Stimulated activated CD4-positive, alpha-beta T cell treated with anti-CD3 and anti-CD28 coated beads, Interleukin-4, amount 100 ng/mL, for 4 hours (primary cell): ENCODE data around the gene KCTD20.
"Not testable (repeated sequence)": the region's sequence is repeated elsewhere in the genome, so short reads cannot be mapped to it uniquely, and the experiment has no call there.

Experiments
- DNase-seq, 2 experiments: peaks; one replicate each; pipeline ENCODE4 v3.0.0-alpha.2; 2020

The KCTD20 gene

DNA sequence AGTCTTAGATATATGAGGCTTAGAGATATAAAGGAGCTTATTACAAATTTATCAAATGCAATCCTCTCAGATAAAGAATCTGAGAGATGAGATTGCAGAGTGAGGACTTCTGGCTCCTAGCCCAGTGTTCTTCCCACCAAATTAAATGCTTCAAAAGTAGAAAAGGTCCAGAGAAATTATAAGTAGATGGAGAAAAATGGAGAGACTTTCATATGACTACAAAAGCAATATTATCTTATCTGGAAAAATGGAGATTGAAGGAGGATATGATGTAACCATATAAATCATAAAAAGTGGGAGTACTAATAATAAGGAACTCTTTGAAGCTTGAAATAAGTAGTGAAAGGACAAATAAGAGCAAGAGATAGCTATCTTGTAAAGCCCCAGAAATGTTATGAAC, 2.8 kb downstream of the KCTD20 start:
- no peak for DNase-seq

GRCh38 chr6:36449173-36449572, 6.4 kb downstream of the KCTD20 start:
- not testable (repeated sequence) for DNase-seq

DNA sequence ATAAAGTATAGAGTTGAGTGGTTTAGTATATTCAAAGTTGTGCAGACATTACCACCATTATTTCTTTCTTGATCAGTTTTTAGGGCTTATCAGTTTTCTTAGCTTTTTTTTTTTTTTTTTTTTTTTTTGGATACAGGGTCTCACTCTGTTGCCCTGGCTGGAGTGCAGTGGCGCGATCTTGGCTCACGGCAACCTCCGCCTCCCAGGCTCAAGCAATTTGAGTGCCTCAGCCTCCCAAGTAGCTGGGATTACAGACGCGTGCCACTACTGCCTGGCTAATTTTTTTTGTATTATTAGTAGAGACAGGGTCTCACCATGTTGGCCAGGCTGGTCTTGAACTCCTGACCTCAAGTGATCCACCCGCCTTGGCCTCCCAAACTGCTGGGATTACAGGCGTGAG, 10.1 kb downstream of the KCTD20 start:
- DNase-seq: not testable (repeated sequence)

DNA sequence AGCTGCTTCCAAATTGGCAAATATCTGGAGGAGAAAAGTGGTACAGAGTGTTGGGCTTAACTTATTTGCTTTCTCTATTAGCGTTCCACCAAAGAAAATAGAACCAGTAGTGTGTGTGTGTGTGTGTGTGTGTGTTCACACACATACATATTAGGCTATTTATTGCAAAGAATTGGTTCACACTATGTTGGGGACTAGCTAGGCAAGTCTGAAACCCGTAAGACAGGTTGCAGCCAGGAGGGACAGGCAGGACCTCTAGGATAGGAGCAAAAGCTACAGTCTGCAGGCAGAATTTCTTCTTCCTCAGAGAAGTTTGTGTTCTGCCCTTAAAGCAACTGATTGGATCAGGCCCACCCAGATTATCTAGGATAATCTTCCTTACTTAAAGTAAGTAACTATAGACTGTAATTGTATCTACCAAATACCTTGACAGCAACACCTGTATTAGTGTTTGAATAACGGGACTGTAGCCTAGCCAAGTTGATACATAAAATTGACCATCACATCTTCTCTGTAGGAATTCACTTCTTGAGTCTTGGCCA, 12.8 kb downstream of the KCTD20 start:
- DNase-seq: no peak

DNA sequence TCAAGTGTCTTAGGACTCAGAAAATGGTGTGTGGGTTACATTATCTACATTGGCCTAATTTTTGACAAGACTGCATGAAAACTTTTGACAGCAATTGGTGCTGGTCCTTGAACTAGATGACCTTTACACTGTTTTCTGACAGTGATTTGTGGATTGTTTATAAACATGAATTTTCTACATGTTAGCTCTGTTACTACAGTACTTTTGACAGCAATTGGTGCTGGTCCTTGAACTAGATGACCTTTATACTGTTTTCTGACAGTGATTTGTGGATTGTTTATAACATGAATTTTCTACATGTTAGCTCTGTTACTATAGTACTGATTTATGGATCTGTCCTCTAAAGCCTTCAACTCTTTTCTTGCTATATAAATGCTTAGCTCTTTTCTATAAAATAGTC, 16.7 kb downstream of the KCTD20 start:
- DNase-seq: no peak

DNA sequence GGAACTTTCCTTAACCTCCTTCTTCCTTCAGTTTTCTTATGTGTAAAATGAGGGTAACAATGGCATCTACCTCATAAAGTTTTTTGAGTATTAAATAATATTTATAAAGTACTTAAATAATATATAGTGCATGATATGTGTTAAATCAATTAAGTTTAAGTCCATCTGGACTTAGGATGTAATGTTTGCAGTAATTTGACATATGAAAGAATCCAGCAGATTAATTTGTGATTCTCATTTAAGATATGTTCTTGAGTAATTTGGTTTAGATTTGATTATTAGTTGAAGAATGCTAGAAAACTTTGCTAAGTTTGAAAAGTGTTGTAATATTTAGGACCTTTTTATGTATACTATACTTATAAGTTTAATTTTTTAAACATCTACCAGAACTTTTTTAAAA, 18.1 kb downstream of the KCTD20 start:
- no peak for DNase-seq

GRCh38 chr6:36461646-36462045, 18.8 kb downstream of the KCTD20 start:
- no peak for DNase-seq

GRCh38 chr6:36463676-36464075, 20.9 kb downstream of the KCTD20 start:
- DNase-seq: no peak

DNA sequence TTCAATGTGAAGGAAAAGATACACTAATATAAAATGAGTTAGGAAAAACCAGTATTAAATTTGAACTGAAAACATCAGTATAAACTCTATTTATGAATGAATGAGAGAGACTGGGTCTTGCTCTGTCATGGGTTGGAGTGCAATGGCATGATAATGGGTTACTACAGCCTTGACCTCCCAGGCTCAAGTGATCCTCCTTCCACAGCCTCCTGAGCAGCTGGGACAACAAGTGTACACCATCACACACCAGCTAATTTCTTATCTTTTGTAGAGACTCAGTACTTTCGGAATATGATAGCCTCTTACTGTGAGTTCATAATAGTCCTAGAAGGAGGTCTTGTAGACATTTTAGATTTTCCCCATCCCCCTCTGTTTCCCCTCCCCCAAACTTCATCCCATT, 21.4 kb downstream of the KCTD20 start:
- no peak for DNase-seq

GRCh38 chr6:36467625-36468024, 24.8 kb downstream of the KCTD20 start:
- DNase-seq: no peak

- no peak for DNase-seq
Measured at GRCh38 chr6:36469148-36469661, 26.4 kb downstream of the KCTD20 start.

DNA sequence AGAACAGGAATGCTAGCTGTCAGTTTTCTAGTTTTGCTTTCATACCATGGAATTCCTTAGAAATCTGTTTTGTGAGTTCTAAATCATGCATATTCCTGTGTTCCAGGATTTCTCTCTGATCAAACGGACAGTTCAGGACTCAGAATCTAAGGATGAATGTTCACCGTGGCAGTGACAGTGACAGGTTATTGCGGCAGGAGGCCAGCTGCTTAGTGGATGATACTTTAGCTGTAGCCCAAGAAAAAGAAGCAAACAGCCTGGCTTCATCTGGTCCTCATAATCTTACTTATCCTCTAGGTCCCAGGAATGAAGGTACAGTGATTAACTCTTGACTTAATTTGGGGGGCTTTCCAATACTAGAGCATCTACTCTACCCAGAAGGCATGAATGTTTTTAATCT, 27.1 kb downstream of the KCTD20 start:
- no peak for DNase-seq

- no peak for DNase-seq
Measured at GRCh38 chr6:36478051-36478526, 35.3 kb downstream of the KCTD20 start.

- DNase-seq: no peak
Measured at GRCh38 chr6:36479256-36479655, 36.5 kb downstream of the KCTD20 start.

GRCh38 chr6:36483326-36483725, 40.5 kb downstream of the KCTD20 start:
- DNase-seq: not testable (repeated sequence)

GRCh38 chr6:36484736-36485135, 41.9 kb downstream of the KCTD20 start:
- DNase-seq: no peak

GRCh38 chr6:36487698-36488097, 44.9 kb downstream of the KCTD20 start:
- no peak for DNase-seq

DNA sequence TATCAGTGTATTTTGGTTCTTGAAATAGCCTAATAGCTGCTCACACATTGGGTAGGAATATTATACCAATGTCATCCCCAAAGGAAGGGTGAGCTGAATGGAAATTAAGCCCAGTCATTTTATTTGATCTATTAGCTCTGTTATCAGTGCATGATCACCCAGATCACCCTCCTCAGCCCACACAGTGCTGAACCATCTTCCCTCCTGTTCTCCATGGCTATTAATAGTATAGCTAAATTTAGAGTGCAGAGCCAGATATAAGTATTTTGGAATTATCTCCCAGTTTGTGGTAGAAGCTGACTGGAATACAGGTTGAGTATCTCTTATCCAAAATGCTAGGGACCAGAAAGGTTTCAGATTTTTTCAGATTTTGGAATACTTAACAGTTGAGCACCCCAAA, 45.4 kb downstream of the KCTD20 start:
- no peak for DNase-seq

GRCh38 chr6:36489426-36489825, 46.6 kb downstream of the KCTD20 start:
- DNase-seq: no peak

DNA sequence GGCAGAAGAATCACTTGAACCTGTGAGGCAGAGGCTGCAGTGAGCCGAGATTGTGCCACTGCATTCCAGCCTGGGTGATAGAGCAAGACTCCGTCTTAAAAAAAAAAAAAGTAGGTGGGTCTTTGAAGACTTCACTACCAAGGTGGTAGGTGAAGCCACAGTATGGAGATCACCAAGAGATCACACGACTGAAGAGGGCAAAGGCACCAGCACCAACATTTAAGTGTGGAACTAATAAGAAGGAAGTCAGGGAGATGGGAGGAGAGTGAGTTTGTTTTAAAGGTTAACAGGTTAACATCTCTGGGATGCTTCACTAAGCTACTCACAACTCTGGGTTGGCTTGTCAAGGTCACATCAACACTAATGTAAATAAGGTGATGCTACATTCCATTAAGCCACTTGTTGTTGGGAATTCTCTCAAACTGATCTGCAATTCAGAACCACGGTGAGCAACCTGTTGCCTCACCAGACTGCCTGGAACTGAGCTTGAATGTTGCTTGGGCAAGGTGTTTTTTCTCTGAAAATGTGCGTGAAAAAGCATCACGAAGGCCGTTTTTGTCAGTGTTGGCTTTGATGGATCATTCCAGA, 48.7 kb downstream of the KCTD20 start:
- DNase-seq: no peak

GRCh38 chr6:36492092-36492491, 49.3 kb downstream of the KCTD20 start:
- no peak for DNase-seq

DNA sequence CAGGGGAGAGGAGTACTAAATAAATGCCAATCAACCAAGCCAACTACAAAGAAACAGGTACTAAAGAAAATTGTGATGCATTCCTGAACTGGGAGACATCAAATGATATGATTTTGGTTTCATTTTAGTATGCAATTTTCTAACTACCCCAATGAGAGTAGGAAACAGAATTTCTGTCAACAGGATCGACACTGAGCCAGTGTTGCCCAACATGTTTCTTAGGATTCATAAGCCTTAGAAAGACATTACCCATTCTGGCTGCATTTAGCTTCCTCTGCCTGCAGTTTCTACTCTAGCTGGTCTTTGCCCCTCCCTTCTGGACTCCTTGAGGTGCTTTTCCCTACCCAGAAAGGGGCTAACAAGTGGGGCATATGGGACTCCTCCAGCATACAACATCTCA, 49.8 kb downstream of the KCTD20 start:
- no peak for DNase-seq

- DNase-seq: no peak
Measured at GRCh38 chr6:36493319-36493718, 50.5 kb downstream of the KCTD20 start.

GRCh38 chr6:36493859-36494258, 51.1 kb downstream of the KCTD20 start:
- DNase-seq: no peak

- no peak for DNase-seq
Measured at GRCh38 chr6:36495086-36495485, 52.3 kb downstream of the KCTD20 start.
